Measurements from ENCODE around the gene ARHGEF28. TPM values are rescaled to one million over a fixed set of nuclear protein-coding genes. Genes with fewer than 3 reads are reported as not detected.
A peak's percentile ranks its signal among the peaks of the same experiment; 100 is the strongest.

The ARHGEF28 gene
- total RNA-seq, 1 experiment from 2014 or later, result 0.57 TPM

GRCh38 chr5:73626814-73627313 lies 868 bp downstream of the ARHGEF28 start:
- Histone ChIP-seq H3T11ph (ENCODE audit: low read length) (no peak overlapping the region), H3K4ac (ENCODE audit: low read depth, low read length) (no peak overlapping the region), H4K91ac (ENCODE audit: insufficient read length, low read depth, low read length) (no peak overlapping the region), H3K27ac (ENCODE audit: insufficient read length, low read depth, low read length) (no peak overlapping the region), H3K56ac (ENCODE audit: insufficient read length, low read depth, low read length) (no peak overlapping the region), H3K23me2 (ENCODE audit: insufficient read length, low read depth, low read length, poor library complexity, severe bottlenecking) (peaks cover 7% of the 10 kb centered on the region), H4K8ac (replicated peaks; ENCODE audit: insufficient read length, low read depth, low read length) (no peak overlapping the region), H2BK120ac (ENCODE audit: low read depth, low read length, poor library complexity, severe bottlenecking) (no peak overlapping the region), H3K27me3 (ENCODE audit: insufficient read depth, low read length) (peaks cover 10% of the 10 kb centered on the region; the same call in 1 of the 2 replicates), H3K4me1 (ENCODE audit: insufficient read depth, low read length) (0 out of 2 replicates have a peak, but pooled peaks cover 2% of the 10 kb centered on the region), H2BK5ac (ENCODE audit: insufficient read length, low read length) (no peak overlapping the region), H3K18ac (ENCODE audit: insufficient read length, low read depth, low read length) (no peak overlapping the region), H4K20me1 (ENCODE audit: control insufficient read depth, insufficient read depth, insufficient read length) (no peaks in the 10 kb centered on the region), H3K14ac (ENCODE audit: insufficient read depth, low read length) (no peak overlapping the region), H2BK15ac (ENCODE audit: low read depth, low read length) (no peak overlapping the region), H3K79me1 (ENCODE audit: insufficient read depth, low read depth, low read length, poor library complexity, severe bottlenecking) (no peaks in the 10 kb centered on the region), H4K5ac (ENCODE audit: insufficient read length, low read depth, low read length) (no peak overlapping the region), H3K4me2 (ENCODE audit: insufficient read depth, insufficient read length, low read length) (peak overlapping the region; percentile 64), H3K79me2 (ENCODE audit: insufficient read depth, low read length) (no peaks in the 10 kb centered on the region), H2BK12ac (ENCODE audit: insufficient read length, low read depth, low read length) (no peak overlapping the region), H3K9me3 (ENCODE audit: control insufficient read depth, low read depth, low read length) (no peaks in the 10 kb centered on the region), H3K9ac (ENCODE audit: extremely low read depth, insufficient read length, low read length) (peak overlapping the region; percentile 14), H3K23ac (ENCODE audit: insufficient read length, low read depth, low read length) (no peak overlapping the region), H2AFZ (ENCODE audit: low read length) (no peak overlapping the region), H2BK20ac (ENCODE audit: low read depth, low read length, poor library complexity, severe bottlenecking) (no peak overlapping the region), H2AK5ac (ENCODE audit: insufficient read length, low read length) (no peak overlapping the region)
- no peak for TF ChIP-seq CTCF (conservative IDR thresholded peaks at IDR 0.05)
- Mint-ChIP-seq H3K36me3 (ENCODE audit: insufficient read depth in 1 of 3, low read depth in 3 of 3) (no peaks in the 10 kb centered on the region), H3K27me3 (ENCODE audit: low read depth) (peaks cover 66% of the 10 kb centered on the region), H3K9me3 (no peaks in the 10 kb centered on the region), H3K4me1 (peaks cover 13 to 24% of the 10 kb centered on the region in 2 experiments), H3K4me3 (peak overlapping the region; percentile 55 to 76), H3K27ac (peak overlapping the region in 1 of 3 experiments; percentile 35; a peak in 1 of 7 replicates)
- no CpG with 5 or more reads among the region's 14 CpGs for WGBS (ENCODE audit: extremely low coverage, insufficient read length, low lambda C conversion rate)
- DNase-seq, result no peak
